SK-N-SH (cell line): ENCODE results near the gene RBM33. TPM values are rescaled to one million over a fixed set of nuclear protein-coding genes. Genes with fewer than 3 reads are reported as not detected.
"Not testable (repeated sequence)": the region's sequence is repeated elsewhere in the genome, so short reads cannot be mapped to it uniquely, and the experiment has no call there.

Source experiments
- CTCF ChIA-PET: fragments of 300-600, 350-600 bp; formaldehyde crosslinking; extraction: SDS; loops from one replicate; lab custom pipeline; 2021; lab: Yijun Ruan, JAX
- POLR2A ChIA-PET: fragments of 350-600 bp; sonication (Branson Sonifier 250); formaldehyde crosslinking; extraction: SDS; loops from one replicate; lab custom pipeline; 2020; ENCODE audit warnings: antibody characterized with exemption, inconsistent platforms; lab: Yijun Ruan, JAX
- DNase-seq: peaks from one replicate; pipeline ENCODE4 v3.0.0; 2012
- H2AFZ ChIP-seq: fragments of 200-600 bp; sonication (generic); 2 replicates; pipeline ENCODE4 v1.8.1; 2016; ENCODE audit warnings: antibody characterized with exemption, mild to moderate bottlenecking, low read depth
- H3F3A ChIP-seq: fragments of 200-600 bp; sonication (generic); replicated peaks from 2 replicates; pipeline ENCODE3; 2016; ENCODE audit warnings: antibody characterized with exemption, mild to moderate bottlenecking; ENCODE audit not compliant: insufficient read depth
- H3K27ac ChIP-seq, 2 experiments: fragments of 200-500 bp in 1 of 2; fragments of 200-600 bp in 1 of 2; sonication (Bioruptor generic) in 1 of 2; sonication (generic), shearing (Covaris generic) in 1 of 2; 2 replicates each; pipeline versions ENCODE4 v1.5.1 to v1.6.1; 2014 to 2016; ENCODE audit warnings: low read depth in 2 of 2, inconsistent platforms in 1 of 2, low read length in 1 of 2, mild to moderate bottlenecking in 1 of 2, mixed read lengths in 1 of 2
- H3K27me3 ChIP-seq: fragments of 200-600 bp; sonication (generic), shearing (Covaris generic); 2 replicates; pipeline ENCODE4 v1.6.1; 2016; ENCODE audit warnings: mixed run types; ENCODE audit not compliant: insufficient read depth
- H3K36me3 ChIP-seq, 2 experiments: fragments of 200-500 bp in 1 of 2; fragments of 200-600 bp in 1 of 2; sonication (Bioruptor generic) in 1 of 2; sonication (generic) in 1 of 2; replicated peaks in 1 of 2; 2 replicates each; pipeline versions ENCODE3 to v1.5.1; 2014 to 2016; ENCODE audit warnings: low read length in 1 of 2, mild to moderate bottlenecking in 1 of 2; ENCODE audit not compliant: insufficient read depth in 2 of 2, control insufficient read depth in 1 of 2
- H3K4me1 ChIP-seq, 2 experiments: fragments of 200-500 bp in 1 of 2; fragments of 200-600 bp in 1 of 2; sonication (Bioruptor generic) in 1 of 2; sonication (generic), shearing (Covaris generic) in 1 of 2; 2 replicates each; pipeline versions ENCODE4 v1.5.1 to v1.6.1; 2014 to 2016; ENCODE audit warnings: low read depth in 1 of 2, low read length in 1 of 2, mixed run types in 1 of 2; ENCODE audit not compliant: insufficient read depth in 2 of 2, control insufficient read depth in 1 of 2
- H3K4me2 ChIP-seq: fragments of 200-600 bp; sonication (generic), shearing (Covaris generic); 2 replicates; pipeline ENCODE4 v1.6.1; 2017; ENCODE audit warnings: mixed run types
- H3K4me3 ChIP-seq, 2 experiments: fragments of 200-500 bp in 1 of 2; fragments of 200-600 bp in 1 of 2; sonication (Bioruptor generic) in 1 of 2; sonication (generic), shearing (Covaris generic) in 1 of 2; 2 replicates each; pipeline versions ENCODE4 v1.5.1 to v1.8.1; 2014 to 2016; ENCODE audit warnings: low read depth in 2 of 2, inconsistent platforms in 1 of 2, low read length in 1 of 2, mild to moderate bottlenecking in 1 of 2, mixed read lengths in 1 of 2, moderate library complexity in 1 of 2
- H3K79me2 ChIP-seq: fragments of 200-600 bp; sonication (generic); 2 replicates; pipeline ENCODE4 v1.8.1; 2017; ENCODE audit warnings: mild to moderate bottlenecking; ENCODE audit not compliant: insufficient read depth
- H3K9ac ChIP-seq: fragments of 200-600 bp; sonication (generic); 2 replicates; pipeline ENCODE4 v1.6.1; 2017; ENCODE audit warnings: mixed run types
- H3K9me2 ChIP-seq: fragments of 200-600 bp; sonication (generic); 2 replicates; pipeline ENCODE4 v1.6.1; 2017; ENCODE audit warnings: mixed run types
- H3K9me3 ChIP-seq: fragments of 200-600 bp; sonication (generic); 2 replicates; pipeline ENCODE4 v1.6.1; 2017; ENCODE audit warnings: mixed run types, mild to moderate bottlenecking, moderate library complexity
- H4K20me1 ChIP-seq: fragments of 200-600 bp; sonication (generic); 2 replicates; pipeline ENCODE4 v1.6.1; 2017; ENCODE audit warnings: mild to moderate bottlenecking, mixed run types; ENCODE audit not compliant: insufficient read depth
- CHD2 ChIP-seq: fragments of 150-350 bp; IDR thresholded peaks from 2 replicates; pipeline ENCODE4 v1.6.1; 2018; ENCODE audit warnings: low read length; ENCODE audit not compliant: partially characterized antibody
- EP300 ChIP-seq, 2 experiments: IDR thresholded peaks; 2 replicates each; pipeline versions ENCODE4 v1.4.0 to v1.6.1; 2012; ENCODE audit warnings: borderline replicate concordance in 1 of 2, low read depth in 1 of 2, low read length in 1 of 2
- EZH2phosphoT487 ChIP-seq: fragments of 200-600 bp; sonication (generic); IDR thresholded peaks from 2 replicates; pipeline ENCODE4 v1.6.1; 2017; ENCODE audit warnings: low read depth, mixed run types, mild to moderate bottlenecking, antibody characterized with exemption, moderate library complexity, borderline replicate concordance
- FOXJ3 ChIP-seq: sonication (generic); formaldehyde crosslinking; IDR thresholded peaks from 2 replicates; pipeline ENCODE4 v1.5.1; 2020; ENCODE audit warnings: mild to moderate bottlenecking, missing genetic modification reagents
- IRF3 ChIP-seq: fragments of 150-350 bp; IDR thresholded peaks from 2 replicates; pipeline ENCODE4 v1.6.1; 2016; ENCODE audit warnings: mild to moderate bottlenecking, low read depth, low read length
- JUND ChIP-seq: IDR thresholded peaks from 2 replicates; pipeline ENCODE4 v1.4.0; 2012
- MEF2A ChIP-seq: IDR thresholded peaks from 2 replicates; pipeline ENCODE4 v1.4.0; 2012; ENCODE audit warnings: low read depth, borderline replicate concordance
- MXI1 ChIP-seq: IDR thresholded peaks from 2 replicates; pipeline ENCODE4 v1.6.1; 2012; ENCODE audit warnings: mild to moderate bottlenecking, low read depth, low read length, improper control_type of control experiment
- NFIC ChIP-seq: IDR thresholded peaks from 2 replicates; pipeline ENCODE4 v1.4.0; 2012; ENCODE audit warnings: borderline replicate concordance
- POLR2AphosphoS5 ChIP-seq: IDR thresholded peaks from 2 replicates; pipeline ENCODE4 v1.6.1; 2012; ENCODE audit warnings: low read depth, low read length
- REST ChIP-seq: IDR thresholded peaks from 2 replicates; pipeline ENCODE4 v1.6.1; 2012; ENCODE audit warnings: mild to moderate bottlenecking, low read depth, low read length, moderate library complexity
- RXRA ChIP-seq: IDR thresholded peaks from 2 replicates; pipeline ENCODE4 v1.4.0; 2012; ENCODE audit warnings: low read depth, mild to moderate bottlenecking, borderline replicate concordance
- SMC3 ChIP-seq: IDR thresholded peaks from 2 replicates; pipeline ENCODE4 v1.6.1; 2012; ENCODE audit warnings: low read depth, low read length, improper control_type of control experiment
- TCF12 ChIP-seq: IDR thresholded peaks from 2 replicates; pipeline ENCODE4 v1.4.0; 2012
- USF1 ChIP-seq: IDR thresholded peaks from 2 replicates; pipeline ENCODE4 v1.4.0; 2012; ENCODE audit warnings: low read depth, borderline replicate concordance
- ZBTB33 ChIP-seq: IDR thresholded peaks from 2 replicates; pipeline ENCODE4 v1.4.0; 2012; ENCODE audit warnings: low read depth, borderline replicate concordance
- WGBS: methylation state at CpG from one replicate; pipeline ENCODE4 v1.1.6; 2017; ENCODE audit warnings: low lambda C conversion rate; 5-methylcytosine and 5-hydroxymethylcytosine counted together
- polyA plus RNA-seq, 3 experiments: library from polyadenylated mRNA; depleted of rRNA; stranded (reverse); fragments of >200 nt; gene quantifications; 2 replicates each; pipeline ENCODE4 v1.2.3, GENCODE V29; 2012

Gene RBM33
- polyA plus RNA-seq, 1 of the 3 experiments (the other 2 are of a cell fraction) = 13.8 TPM

- no peaks in the 10 kb centered on the region for H3K9me3 ChIP-seq
- no peaks in the 10 kb centered on the region for H3F3A ChIP-seq
- POLR2A ChIA-PET = interaction anchor here (0.6 kb wide), 1 partner anchor 61 kb away, joined by 3 read pairs; no protein-coding TSS in a partner anchor
- H2AFZ ChIP-seq = no peak overlapping the region
- H3K4me2 ChIP-seq = no peak overlapping the region
- no peaks in the 10 kb centered on the region for H3K36me3 ChIP-seq
- CTCF ChIA-PET = interaction anchor here (1.1 to 4.6 kb wide), 5 partner anchors 8 to 656 kb away, joined by 3 to 33 read pairs (median 4); no protein-coding TSS in a partner anchor
- no peaks in the 10 kb centered on the region for H3K9me2 ChIP-seq
- peaks cover 94% of the 10 kb centered on the region for H3K27me3 ChIP-seq
- H3K79me2 ChIP-seq = no peaks in the 10 kb centered on the region
- no peak for TF ChIP-seq RXRA
- no peak for TF ChIP-seq IRF3
- TF ChIP-seq USF1 = no peak
- TF ChIP-seq EZH2phosphoT487 = no peak
- TF ChIP-seq CHD2 = no peak
- no peak for TF ChIP-seq MXI1
- TF ChIP-seq NFIC = no peak
- no peak for TF ChIP-seq MEF2A
- TF ChIP-seq JUND = no peak
- no peak for TF ChIP-seq ZBTB33
- TF ChIP-seq SMC3 = no peak
- TF ChIP-seq FOXJ3 (CRISPR knock-in tag) = no peak
- no peak for TF ChIP-seq POLR2AphosphoS5
- no peak for TF ChIP-seq TCF12
- no peak for TF ChIP-seq REST
- TF ChIP-seq EP300 (IDR thresholded peaks at IDR 0.05; ENCODE audit: borderline replicate concordance in 1 of 2, low read depth in 1 of 2, low read length in 1 of 2) = no peak
- TF ChIP-seq, all 33 proteins: peak for 0
- Histone ChIP-seq H3K4me1 (no peaks in the 10 kb centered on the region), H4K20me1 (no peaks in the 10 kb centered on the region), H3K27ac (no peak overlapping the region), H3K4me3 (no peak overlapping the region), H3K9ac (no peak overlapping the region)
- no peak for DNase-seq
- 28% methylated on average over 16 of the region's 16 CpGs for WGBS
Observed at GRCh38 chr7:155816996-155817395, 172.5 kb downstream of the RBM33 start.

- ChIA-PET POLR2A (interaction anchor here (0.6 kb wide), 1 partner anchor 61 kb away, joined by 3 read pairs; no protein-coding TSS in a partner anchor), CTCF (interaction anchor here (1.1 to 4.6 kb wide), 4 partner anchors 9 to 96 kb away, joined by 3 to 33 read pairs (median 5); no protein-coding TSS in a partner anchor)
- not testable (repeated sequence) for H3K27ac ChIP-seq, H3K4me3 ChIP-seq, H3K9me2 ChIP-seq, H3K9ac ChIP-seq, H3K4me2 ChIP-seq, H3K4me1 ChIP-seq, H3K36me3 ChIP-seq, H3K9me3 ChIP-seq, H3K79me2 ChIP-seq, H2AFZ ChIP-seq, DNase-seq, H3F3A ChIP-seq, H4K20me1 ChIP-seq
- peaks cover 94% of the 10 kb centered on the region for H3K27me3 ChIP-seq
- 10% methylated on average over 2 of the region's 4 CpGs for WGBS
Observed at GRCh38 chr7:155817515-155817914, 173.1 kb downstream of the RBM33 start.
